Activated naive CD4-positive, alpha-beta T cell treated with anti-CD3 and anti-CD28 coated beads, Interleukin-2, amount 50 U/mL, for 24 hours (primary cell): ENCODE results near the gene CDK5RAP2.

ENCODE experiments used
- H3K27ac Mint-ChIP-seq: one replicate; pipeline ENCODE4 v1.8.0; 2021; ENCODE audit warnings: mild to moderate bottlenecking, mixed read lengths
- H3K27me3 Mint-ChIP-seq: one replicate; pipeline ENCODE4 v1.8.0; 2021; ENCODE audit warnings: mixed read lengths
- H3K36me3 Mint-ChIP-seq: one replicate; pipeline ENCODE4 v1.8.0; 2021; ENCODE audit warnings: mixed read lengths
- H3K4me1 Mint-ChIP-seq: one replicate; pipeline ENCODE4 v1.8.0; 2021; ENCODE audit warnings: mixed read lengths
- H3K4me3 Mint-ChIP-seq: one replicate; pipeline ENCODE4 v1.8.0; 2021; ENCODE audit warnings: mild to moderate bottlenecking, mixed read lengths
- H3K9me3 Mint-ChIP-seq: one replicate; pipeline ENCODE4 v1.8.0; 2021; ENCODE audit warnings: mixed read lengths

The CDK5RAP2 gene

GRCh38 chr9:120375316-120375715 is 204.7 kb downstream of the CDK5RAP2 start:
- no peaks in the 10 kb centered on the region for H3K27me3 Mint-ChIP-seq
- no peaks in the 10 kb centered on the region for H3K4me1 Mint-ChIP-seq
- H3K27ac Mint-ChIP-seq: no peak overlapping the region
- H3K36me3 Mint-ChIP-seq: peaks cover 13% of the 10 kb centered on the region
- no peak overlapping the region for H3K4me3 Mint-ChIP-seq
- peaks cover 5% of the 10 kb centered on the region for H3K9me3 Mint-ChIP-seq

- H3K9me3 Mint-ChIP-seq: peaks cover under 1% of the 10 kb centered on the region
- H3K27me3 Mint-ChIP-seq: no peaks in the 10 kb centered on the region
- no peaks in the 10 kb centered on the region for H3K4me1 Mint-ChIP-seq
- no peak overlapping the region for H3K27ac Mint-ChIP-seq
- no peak overlapping the region for H3K4me3 Mint-ChIP-seq
- H3K36me3 Mint-ChIP-seq: peaks cover 10% of the 10 kb centered on the region
Measured at GRCh38 chr9:120374817-120375216, 205.2 kb downstream of the CDK5RAP2 start.

DNA sequence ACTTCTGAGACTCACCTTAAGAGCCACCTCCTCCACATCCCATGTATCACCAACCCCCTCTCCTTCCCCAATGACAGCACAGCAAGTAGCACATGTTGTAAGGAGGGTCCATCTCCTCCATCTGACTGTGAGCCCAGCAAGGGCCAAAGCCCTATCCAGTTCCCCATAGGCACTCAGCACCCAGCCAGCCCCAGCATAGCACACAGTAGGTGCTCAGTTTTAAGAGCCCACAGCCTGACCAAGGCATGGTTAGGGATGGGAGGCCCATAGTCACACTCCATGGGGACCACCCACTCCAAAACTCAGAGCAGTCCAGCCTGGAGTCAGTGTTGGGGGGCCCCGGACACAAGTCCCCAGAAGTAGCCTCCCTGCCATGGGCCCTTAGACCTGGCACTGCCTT is 205.7 kb downstream of the CDK5RAP2 start:
- Mint-ChIP-seq H3K27me3 (no peaks in the 10 kb centered on the region), H3K9me3 (no peaks in the 10 kb centered on the region), H3K4me1 (no peaks in the 10 kb centered on the region), H3K36me3 (peaks cover 10% of the 10 kb centered on the region), H3K4me3 (no peak overlapping the region), H3K27ac (no peak overlapping the region)

- no peaks in the 10 kb centered on the region for H3K9me3 Mint-ChIP-seq
- no peaks in the 10 kb centered on the region for H3K4me1 Mint-ChIP-seq
- no peaks in the 10 kb centered on the region for H3K27me3 Mint-ChIP-seq
- H3K4me3 Mint-ChIP-seq: no peak overlapping the region
- no peak overlapping the region for H3K27ac Mint-ChIP-seq
- H3K36me3 Mint-ChIP-seq: no peaks in the 10 kb centered on the region
Measured at GRCh38 chr9:120372040-120372439, 207.9 kb downstream of the CDK5RAP2 start.

DNA sequence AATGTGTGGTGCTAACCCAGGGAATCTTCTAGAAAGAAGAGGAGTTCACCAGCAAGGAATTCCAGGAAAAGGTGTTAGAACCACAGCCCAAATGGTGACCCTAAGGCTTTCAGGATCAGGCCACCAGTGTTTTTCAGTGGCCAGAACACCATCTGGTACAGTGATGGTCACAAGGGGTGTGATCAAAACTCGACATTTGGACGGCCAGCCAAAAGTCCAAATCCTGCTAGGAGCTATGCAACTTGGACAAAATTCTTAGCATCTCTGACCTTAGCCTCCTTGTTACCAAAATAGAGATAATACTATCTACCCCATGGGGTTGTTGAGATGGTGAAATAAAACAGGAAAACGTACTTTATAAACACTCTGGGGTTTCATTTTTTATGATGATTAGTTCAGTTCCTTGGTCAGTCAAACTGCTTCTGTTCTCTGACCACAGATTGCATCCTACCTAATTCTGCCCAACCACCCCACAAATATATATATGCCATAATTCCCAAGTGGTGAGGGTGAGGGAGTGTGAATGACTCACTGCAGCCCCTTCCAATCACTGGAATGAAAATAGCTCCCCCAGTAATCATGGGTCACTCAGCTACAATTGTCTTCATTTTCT is 210.3 kb downstream of the CDK5RAP2 start:
- Mint-ChIP-seq H3K27ac (no peak overlapping the region), H3K4me3 (no peak overlapping the region), H3K9me3 (no peaks in the 10 kb centered on the region), H3K4me1 (no peaks in the 10 kb centered on the region), H3K36me3 (peaks cover 2% of the 10 kb centered on the region), H3K27me3 (no peaks in the 10 kb centered on the region)

GRCh38 chr9:120368799-120369198 is 211.2 kb downstream of the CDK5RAP2 start:
- Mint-ChIP-seq H3K4me1 (no peaks in the 10 kb centered on the region), H3K9me3 (no peaks in the 10 kb centered on the region), H3K27ac (no peak overlapping the region), H3K36me3 (peaks cover 2% of the 10 kb centered on the region), H3K4me3 (no peak overlapping the region), H3K27me3 (no peaks in the 10 kb centered on the region)

GRCh38 chr9:120366644-120367019 is 213.3 kb downstream of the CDK5RAP2 start:
- Mint-ChIP-seq H3K4me3 (no peak overlapping the region), H3K27me3 (peaks cover under 1% of the 10 kb centered on the region), H3K9me3 (no peaks in the 10 kb centered on the region), H3K27ac (no peak overlapping the region), H3K4me1 (no peaks in the 10 kb centered on the region), H3K36me3 (peaks cover 2% of the 10 kb centered on the region)

- H3K9me3 Mint-ChIP-seq: no peaks in the 10 kb centered on the region
- no peaks in the 10 kb centered on the region for H3K4me1 Mint-ChIP-seq
- peaks cover 2% of the 10 kb centered on the region for H3K36me3 Mint-ChIP-seq
- H3K27ac Mint-ChIP-seq: no peak overlapping the region
- peaks cover 1% of the 10 kb centered on the region for H3K27me3 Mint-ChIP-seq
- H3K4me3 Mint-ChIP-seq: no peak overlapping the region
Measured at GRCh38 chr9:120365386-120365785, 214.6 kb downstream of the CDK5RAP2 start.

DNA sequence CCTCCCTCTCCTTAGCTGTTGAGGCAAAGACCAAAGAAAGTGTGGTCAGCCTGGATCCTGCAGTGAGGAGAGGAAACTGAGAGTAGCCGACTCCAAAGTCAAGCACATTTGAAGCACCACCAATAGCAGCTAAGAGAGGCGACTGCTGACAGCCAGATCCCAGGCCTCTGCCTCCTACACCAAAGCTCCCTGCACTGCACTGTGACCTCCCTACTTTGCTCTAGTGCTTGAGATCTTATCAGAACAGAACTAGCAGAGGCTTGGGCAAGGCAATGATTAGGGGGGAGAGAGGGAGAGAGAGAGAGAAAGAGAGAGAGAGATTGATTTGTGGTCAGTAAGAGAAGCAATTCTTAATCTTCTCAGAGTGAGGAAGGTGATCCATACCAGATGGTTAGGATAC is 216.3 kb downstream of the CDK5RAP2 start:
- no peak overlapping the region for H3K27ac Mint-ChIP-seq
- peaks cover 2% of the 10 kb centered on the region for H3K36me3 Mint-ChIP-seq
- H3K4me3 Mint-ChIP-seq: no peak overlapping the region

DNA sequence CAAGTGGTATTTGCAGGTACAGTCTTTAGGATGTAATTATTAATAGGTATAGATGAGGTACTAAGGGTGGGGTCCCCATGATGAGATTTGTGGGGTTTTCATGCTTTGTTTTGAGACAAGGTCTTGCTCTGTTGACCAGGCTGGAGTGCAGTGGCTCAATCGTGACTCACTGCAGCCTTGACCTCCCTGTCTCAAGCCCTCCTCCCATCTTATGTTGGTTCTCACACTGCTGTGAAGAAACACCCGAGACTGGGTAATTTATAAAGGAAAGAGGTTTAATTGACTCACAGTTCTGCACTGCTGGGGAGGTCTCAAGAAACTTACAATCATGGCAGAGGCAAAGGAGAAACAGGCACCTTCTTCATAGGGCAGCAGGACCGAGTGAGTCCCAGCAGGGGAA is 217.5 kb downstream of the CDK5RAP2 start:
- Mint-ChIP-seq H3K27me3 (peaks cover 1% of the 10 kb centered on the region), H3K36me3 (peaks cover 2% of the 10 kb centered on the region), H3K4me3 (no peak overlapping the region), H3K27ac (no peak overlapping the region), H3K9me3 (no peaks in the 10 kb centered on the region), H3K4me1 (no peaks in the 10 kb centered on the region)

More for the DNA sequence above, 216.3 kb downstream of the CDK5RAP2 start:
- no peaks in the 10 kb centered on the region for H3K4me1 Mint-ChIP-seq
- H3K27me3 Mint-ChIP-seq: peaks cover 1% of the 10 kb centered on the region
- no peaks in the 10 kb centered on the region for H3K9me3 Mint-ChIP-seq

DNA sequence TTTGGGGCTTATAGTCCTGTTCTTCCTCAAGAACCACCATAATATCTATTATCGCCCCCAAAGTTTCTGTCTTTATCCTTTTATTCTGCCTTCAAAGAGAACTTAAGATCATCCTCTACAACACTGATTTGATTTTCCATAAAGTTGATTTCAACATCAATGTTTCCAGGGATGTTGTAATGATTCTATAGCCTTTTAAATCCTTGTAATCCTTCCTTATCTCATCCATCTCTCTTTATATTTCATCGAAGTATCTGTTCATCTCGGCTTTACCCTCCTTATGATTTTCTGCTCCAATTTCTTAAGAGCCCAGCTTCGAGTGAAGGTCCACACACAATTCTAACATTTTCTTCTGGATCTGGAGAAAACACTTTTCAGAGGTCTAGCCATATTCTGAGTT is 218.4 kb downstream of the CDK5RAP2 start:
- H3K27ac Mint-ChIP-seq: no peak overlapping the region
- H3K9me3 Mint-ChIP-seq: no peaks in the 10 kb centered on the region
- peaks cover 2% of the 10 kb centered on the region for H3K36me3 Mint-ChIP-seq
- no peak overlapping the region for H3K4me3 Mint-ChIP-seq
- H3K4me1 Mint-ChIP-seq: no peaks in the 10 kb centered on the region
- peaks cover 1% of the 10 kb centered on the region for H3K27me3 Mint-ChIP-seq

GRCh38 chr9:120360510-120360909 is 219.5 kb downstream of the CDK5RAP2 start:
- no peak overlapping the region for H3K27ac Mint-ChIP-seq

GRCh38 chr9:120360046-120360445 is 219.9 kb downstream of the CDK5RAP2 start:
- Mint-ChIP-seq H3K27me3 (peaks cover 1% of the 10 kb centered on the region), H3K9me3 (peaks cover 6% of the 10 kb centered on the region), H3K4me3 (no peak overlapping the region), H3K36me3 (peaks cover 4% of the 10 kb centered on the region), H3K4me1 (no peaks in the 10 kb centered on the region), H3K27ac (no peak overlapping the region)

More at GRCh38 chr9:120360510-120360909, 219.5 kb downstream of the CDK5RAP2 start:
- no peaks in the 10 kb centered on the region for H3K4me1 Mint-ChIP-seq
- H3K9me3 Mint-ChIP-seq: peaks cover 6% of the 10 kb centered on the region
- H3K4me3 Mint-ChIP-seq: no peak overlapping the region
- H3K27me3 Mint-ChIP-seq: peaks cover 1% of the 10 kb centered on the region
- H3K36me3 Mint-ChIP-seq: peaks cover 4% of the 10 kb centered on the region

GRCh38 chr9:120358877-120359276 is 221.1 kb downstream of the CDK5RAP2 start:
- Mint-ChIP-seq H3K27me3 (peaks cover 1% of the 10 kb centered on the region), H3K36me3 (peaks cover 2% of the 10 kb centered on the region), H3K4me3 (no peak overlapping the region), H3K27ac (no peak overlapping the region), H3K9me3 (peaks cover 6% of the 10 kb centered on the region), H3K4me1 (no peaks in the 10 kb centered on the region)

DNA sequence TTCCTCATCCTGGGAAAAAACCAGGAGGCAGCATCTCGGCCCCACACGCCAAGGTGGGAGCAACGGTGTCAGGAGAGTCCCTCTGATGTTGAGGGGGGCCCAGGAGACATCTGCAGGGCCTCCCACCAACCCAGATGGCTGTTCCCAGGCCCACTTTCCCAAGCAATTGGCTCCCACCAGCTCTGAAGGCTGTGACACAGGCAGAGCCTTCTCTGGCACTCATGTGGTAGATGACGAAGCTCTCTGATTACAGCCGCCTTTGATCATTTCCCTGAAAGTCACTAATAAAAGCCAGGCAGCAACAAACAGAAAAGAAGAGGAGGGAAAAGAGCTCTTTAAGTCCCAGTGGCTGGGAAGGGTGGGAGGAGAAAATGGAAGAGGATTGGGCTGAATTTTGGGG is 226.5 kb downstream of the CDK5RAP2 start:
- Mint-ChIP-seq H3K27ac (no peak overlapping the region), H3K36me3 (peaks cover 2% of the 10 kb centered on the region), H3K4me1 (no peaks in the 10 kb centered on the region), H3K27me3 (peaks cover 2% of the 10 kb centered on the region), H3K9me3 (peaks cover 6% of the 10 kb centered on the region), H3K4me3 (no peak overlapping the region)

- Mint-ChIP-seq H3K27ac (no peak overlapping the region), H3K4me1 (no peaks in the 10 kb centered on the region), H3K4me3 (no peak overlapping the region), H3K36me3 (no peaks in the 10 kb centered on the region), H3K9me3 (peaks cover 1% of the 10 kb centered on the region), H3K27me3 (peaks cover 2% of the 10 kb centered on the region)
Measured at GRCh38 chr9:120351106-120351505, 228.9 kb downstream of the CDK5RAP2 start.

GRCh38 chr9:120350596-120350995 is 229.4 kb downstream of the CDK5RAP2 start:
- Mint-ChIP-seq H3K36me3 (no peaks in the 10 kb centered on the region), H3K27me3 (peaks cover 2% of the 10 kb centered on the region), H3K9me3 (no peaks in the 10 kb centered on the region), H3K4me1 (no peaks in the 10 kb centered on the region), H3K27ac (no peak overlapping the region), H3K4me3 (no peak overlapping the region)
